ENCODE measurements around the gene VSX1.

Gene VSX1

GRCh38 chr20:25052255-25053194 is 29.4 kb downstream of the VSX1 start:
- DNase-seq: no peak

DNA sequence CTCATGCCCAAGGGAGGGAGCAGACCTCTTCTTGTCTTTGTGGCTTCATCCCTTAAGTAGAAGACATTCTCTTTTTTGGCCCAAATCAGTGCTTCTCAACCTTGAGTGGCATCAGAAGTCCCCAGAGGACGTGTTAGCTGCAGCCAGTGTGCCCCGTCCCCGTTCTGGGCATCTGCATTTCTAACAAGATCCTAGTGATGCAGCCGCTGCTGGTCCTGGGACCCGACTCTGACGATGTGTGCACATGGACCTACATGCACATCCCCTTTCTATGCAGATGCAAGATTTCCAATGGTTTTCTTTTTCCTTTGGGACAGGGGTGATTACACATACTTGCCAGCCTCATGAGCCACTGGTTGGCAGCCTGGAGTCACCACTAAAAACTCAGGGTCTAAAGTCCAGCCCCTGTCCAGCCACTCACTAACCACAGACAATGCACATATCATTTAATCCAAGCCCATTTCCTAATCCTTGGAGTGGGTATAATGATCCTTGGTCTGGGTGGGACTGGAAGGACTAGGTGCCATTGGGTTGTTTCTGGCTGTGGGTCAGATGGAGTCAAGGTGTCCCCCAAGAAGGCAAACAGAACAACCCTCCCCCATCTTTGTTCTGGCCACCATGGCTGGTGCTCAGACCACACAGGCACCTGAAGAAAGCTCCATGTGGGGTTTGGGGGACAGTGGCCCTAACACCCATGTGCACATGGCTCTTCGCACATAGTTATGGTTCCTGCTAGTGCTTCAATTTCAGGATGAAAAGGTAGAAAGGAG is 30.4 kb downstream of the VSX1 start:
- DNase-seq: no peak

- DNase-seq: no peak
Observed at GRCh38 chr20:25050501-25051350, 31.2 kb downstream of the VSX1 start.

GRCh38 chr20:25050082-25050481 is 31.9 kb downstream of the VSX1 start:
- DNase-seq: no peak

DNA sequence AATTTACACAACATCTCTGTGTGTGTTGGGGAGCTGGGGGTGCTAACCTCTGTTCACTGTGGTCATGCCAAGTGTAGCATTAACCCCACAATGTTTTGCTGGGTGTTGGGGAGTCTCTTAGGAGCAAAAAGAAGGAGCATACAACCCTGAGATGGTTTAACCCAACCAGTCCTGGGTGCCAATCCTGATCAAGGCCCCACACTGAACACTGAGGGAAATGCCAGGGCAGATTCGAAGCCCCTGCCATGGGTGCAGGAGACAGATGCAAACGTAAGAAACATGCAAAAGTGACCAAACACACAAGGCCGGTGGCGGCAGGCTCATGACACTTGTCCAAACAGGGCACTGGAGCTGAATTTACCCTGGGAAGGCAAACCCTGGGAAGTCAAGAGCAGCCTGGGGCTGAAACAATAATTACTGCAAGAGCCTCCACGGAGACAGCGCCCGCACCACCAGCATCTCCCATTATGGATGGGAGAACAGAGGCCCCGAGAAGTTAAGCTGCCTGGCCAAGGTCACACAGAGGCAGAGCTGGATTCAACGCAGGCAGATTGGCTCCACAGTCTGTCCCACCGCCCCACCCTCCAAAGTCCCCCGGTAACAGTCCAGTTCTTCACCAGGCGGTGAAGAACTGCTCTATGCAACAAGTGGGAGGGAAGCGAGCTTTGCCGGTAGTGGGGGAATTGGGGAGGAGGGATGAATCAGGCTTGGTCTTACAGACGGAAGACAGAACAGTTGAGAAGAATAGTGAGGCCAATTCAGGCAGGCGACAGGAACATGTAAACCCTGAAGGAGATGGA is 32.5 kb downstream of the VSX1 start:
- DNase-seq: no peak

- no peak for DNase-seq
Observed at GRCh38 chr20:25048519-25048952, 33.4 kb downstream of the VSX1 start.

DNA sequence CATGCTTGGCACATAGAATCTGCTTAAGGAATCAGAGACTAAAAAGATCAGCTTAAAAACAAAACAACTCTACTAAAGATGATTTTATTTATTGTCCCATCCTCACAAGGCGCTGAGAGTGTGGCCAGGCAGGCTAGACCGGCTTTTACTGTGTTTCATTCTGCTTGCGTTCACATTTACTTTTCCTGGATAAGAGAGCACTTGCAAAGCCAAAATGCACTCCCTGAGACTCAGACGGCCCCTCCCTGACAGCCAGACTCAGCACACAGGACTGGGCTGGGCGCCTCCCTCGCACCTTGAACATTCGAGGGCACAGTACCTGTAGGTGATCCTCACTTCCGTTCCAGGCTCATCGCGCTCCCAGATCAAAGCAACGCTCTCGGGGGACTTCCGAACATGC is 34.2 kb downstream of the VSX1 start:
- no peak for DNase-seq

DNA sequence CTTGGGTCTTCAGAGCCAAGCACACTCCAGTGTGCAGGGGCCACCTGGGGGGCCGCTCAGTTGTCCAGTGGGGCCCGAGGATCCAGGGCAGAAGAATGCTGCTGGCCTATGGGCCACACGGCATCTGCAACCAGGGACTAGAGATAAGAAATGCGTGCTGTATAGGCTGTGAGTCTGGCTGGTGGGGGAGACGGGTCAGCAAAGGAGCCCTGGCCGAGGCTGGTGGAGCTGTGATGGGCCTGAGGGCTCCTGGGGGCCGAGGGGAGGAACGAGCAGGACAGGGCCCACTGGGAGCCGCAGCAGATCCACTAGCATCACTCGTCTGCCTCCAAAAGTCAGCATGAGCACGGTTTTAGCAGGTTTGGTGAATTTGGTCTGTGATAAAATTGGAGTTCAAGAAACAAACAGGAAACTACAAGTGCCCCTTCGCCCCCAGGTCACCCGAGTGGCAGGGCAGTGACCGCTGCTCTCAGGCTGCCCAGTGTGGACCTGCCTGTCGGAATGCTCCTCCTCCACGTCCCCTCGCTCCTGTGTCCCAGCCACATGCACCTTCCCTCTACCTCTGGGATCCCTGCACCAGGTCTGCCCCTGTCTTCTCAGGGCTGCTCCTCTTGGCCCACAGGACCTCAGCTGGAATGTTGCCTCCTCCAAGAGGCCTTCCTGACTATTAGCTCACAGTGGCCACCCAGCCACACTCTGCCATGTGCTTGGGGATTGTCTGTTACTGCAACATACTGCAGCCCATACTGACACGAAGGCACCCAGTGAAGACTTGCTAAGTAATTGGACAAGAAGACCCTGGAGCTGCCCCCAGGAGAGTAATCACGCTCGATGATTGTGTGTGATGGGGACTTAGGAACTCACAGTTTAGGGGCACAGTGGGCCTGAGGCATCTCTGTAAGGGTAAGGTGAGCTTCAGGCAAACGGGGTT is 34.9 kb downstream of the VSX1 start:
- no peak for DNase-seq

DNA sequence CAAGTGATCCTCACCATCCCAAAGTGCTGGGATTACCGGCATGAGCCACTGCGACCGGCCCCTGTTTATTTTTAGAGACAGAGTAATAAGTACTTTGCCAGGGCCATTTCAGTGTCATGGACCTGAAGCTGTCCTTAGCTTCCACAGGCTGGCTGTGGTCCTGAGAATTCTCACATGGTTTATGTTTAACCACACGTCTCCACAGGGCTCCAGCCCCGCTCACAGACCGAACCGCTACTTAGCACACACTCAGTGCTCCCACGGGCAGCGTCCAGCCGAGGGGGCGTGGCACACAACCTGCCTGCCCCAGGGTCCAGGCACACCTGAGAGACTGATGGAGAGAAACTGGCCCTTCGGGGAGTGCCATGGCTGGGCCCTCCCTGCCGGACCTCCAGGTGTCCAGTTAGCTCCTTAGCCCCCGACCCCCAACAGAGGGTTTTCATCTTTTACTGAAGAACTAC is 35.7 kb downstream of the VSX1 start:
- no peak for DNase-seq

- no peak for DNase-seq
Observed at GRCh38 chr20:25045343-25045712, 36.6 kb downstream of the VSX1 start.

DNA sequence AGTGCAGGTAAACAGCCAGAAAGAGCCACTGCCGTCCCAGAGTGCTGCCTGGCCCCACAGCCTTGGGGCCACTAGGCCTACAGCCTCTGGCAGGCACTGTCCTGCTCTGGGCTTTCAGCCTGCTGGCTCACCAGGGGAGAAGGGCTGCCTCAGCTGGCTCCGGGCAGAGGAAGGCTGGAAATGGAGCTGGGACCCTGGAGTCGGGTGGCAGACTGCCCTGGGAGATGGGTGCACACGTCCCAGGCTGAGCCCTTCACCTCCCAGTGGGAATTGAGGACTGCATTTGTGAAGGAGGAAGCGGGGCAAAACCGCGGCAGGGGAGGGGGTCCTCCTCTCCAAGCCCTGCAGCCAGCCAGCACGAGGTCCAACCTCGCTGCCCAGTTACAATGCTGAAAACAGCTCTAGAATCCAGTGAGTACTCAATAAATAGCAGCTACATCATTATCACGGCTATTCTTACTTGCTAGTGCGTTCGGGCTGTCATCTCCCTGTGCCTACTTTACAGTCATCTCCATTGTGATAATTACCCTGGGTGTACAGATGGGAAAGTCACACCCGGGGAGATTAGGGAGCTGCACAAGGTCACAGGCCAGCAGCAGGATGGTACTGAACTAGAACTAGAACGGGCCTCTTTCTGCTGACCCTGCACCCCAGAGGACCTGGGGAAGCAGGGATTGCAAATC is 37.1 kb downstream of the VSX1 start:
- DNase-seq: no peak

DNA sequence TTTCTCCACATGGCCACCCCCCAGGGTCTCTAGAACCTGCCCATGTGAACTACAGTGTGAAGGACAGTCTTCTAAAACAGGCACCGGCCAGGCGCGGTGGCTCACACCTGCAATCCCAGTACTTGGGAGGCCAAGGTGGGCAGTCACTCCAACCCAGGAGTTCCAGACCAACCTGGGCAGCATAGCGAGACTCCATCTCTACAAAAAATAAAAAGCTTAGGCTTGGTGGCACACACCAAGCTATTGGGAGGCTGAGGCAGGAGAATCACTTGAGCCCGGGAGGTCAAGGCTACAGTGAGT is 37.7 kb downstream of the VSX1 start:
- no peak for DNase-seq

DNA sequence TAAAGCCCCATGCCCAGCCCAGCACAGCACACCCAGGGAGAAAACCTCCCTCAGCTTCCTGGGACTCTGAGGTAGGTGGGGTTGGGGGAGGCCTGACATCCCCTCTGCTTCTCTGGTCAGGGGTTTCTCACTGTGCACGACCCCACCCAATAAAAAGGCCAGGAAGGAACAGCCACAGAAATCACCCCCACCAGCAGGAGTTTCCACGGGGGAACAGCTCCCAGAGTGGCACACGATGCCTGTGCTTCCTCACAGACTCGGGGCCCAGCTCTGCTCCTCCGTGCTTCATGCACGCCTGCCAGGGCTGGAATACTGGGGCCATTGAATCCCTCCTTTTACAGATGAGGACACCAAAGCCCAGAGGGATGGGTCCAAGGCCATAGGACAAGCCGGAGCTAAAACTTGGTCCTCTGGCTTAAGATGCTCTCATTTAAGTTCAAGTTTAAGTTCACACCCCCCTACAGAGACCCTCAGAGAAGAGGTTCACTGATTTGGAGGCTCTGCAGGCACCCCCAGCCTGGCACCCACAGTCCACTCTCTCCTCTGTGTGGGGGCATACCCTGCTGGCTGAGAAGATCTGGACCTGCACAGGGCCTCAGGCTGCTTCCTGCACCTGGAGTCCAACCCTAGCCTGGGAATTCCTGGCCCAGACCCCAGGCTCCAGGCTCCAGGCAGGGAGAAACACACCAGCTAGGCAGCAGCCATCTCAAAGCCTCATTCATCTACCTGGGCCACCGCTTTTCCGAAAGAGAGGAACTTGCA is 38.3 kb downstream of the VSX1 start:
- DNase-seq: no peak

- no peak for DNase-seq
Observed at GRCh38 chr20:25042531-25043498, 39.1 kb downstream of the VSX1 start.

GRCh38 chr20:25041813-25042530 is 40.0 kb downstream of the VSX1 start:
- no peak for DNase-seq

DNA sequence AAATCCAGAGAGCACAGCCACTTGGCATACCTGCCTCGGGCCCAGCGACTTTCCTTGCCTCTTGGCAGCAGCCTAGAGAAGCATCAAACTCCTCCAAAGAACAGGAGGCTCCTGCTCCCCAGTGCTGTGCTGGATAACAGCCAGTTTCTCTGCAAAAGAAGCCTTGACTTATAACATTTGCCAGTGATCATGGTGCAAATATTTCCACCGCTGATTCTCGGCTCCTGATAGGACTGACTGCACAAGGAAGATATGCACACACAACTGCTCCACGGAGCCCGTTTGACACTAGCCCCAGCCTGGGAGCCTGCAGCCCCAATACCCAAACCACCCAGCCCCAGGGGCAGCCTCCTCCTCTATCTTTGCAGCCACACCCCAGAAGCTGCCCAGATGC is 41.5 kb downstream of the VSX1 start:
- no peak for DNase-seq

DNA sequence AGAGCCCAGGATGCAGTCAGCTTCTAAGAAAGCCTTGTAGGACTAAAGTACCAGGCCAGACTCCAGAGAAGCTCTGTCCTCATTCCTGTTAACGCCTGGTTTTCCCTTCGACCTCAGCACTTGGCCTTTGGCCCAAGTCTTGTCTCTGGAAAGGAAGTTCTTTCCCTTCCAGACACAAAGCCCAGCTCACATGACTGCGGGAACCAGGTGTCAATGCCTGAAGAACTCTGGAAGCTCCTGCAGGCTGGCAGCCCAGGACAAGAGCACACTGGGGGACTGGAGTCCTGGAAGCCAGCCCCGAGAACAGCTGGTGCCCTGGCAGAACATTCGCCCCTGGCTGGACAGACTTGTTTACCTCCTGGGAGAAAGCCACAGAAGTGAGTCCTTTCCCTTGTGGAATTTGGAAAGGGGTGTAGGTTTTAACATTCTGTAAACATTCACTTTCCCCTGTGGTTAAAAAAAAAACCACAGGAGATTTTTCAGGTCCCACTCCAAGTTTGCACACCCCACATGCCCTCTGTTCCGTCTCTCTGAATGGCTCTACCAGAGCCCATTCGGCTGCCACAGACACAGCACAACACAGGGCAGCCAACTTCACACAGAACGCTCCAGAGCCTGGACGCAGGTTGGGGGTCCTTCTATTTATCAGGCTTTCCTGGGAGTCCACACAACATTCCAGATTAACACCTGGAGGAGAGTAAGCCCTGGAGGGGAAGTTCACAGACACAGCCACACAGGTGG is 42.1 kb downstream of the VSX1 start:
- DNase-seq: peak; percentile 24
